Camera-type eye (tissue), 1 donor: ENCODE measurements around the gene CGRRF1. TPM values are rescaled to one million over a fixed set of nuclear protein-coding genes. Genes with fewer than 3 reads are reported as not detected.

Experiments
- total RNA-seq: library from RNA; depleted of rRNA; stranded (reverse); fragments of >200 nt; gene quantifications from one replicate; pipeline ENCODE4 v1.2.3, GENCODE V29; 2014

CGRRF1 gene, protein sequence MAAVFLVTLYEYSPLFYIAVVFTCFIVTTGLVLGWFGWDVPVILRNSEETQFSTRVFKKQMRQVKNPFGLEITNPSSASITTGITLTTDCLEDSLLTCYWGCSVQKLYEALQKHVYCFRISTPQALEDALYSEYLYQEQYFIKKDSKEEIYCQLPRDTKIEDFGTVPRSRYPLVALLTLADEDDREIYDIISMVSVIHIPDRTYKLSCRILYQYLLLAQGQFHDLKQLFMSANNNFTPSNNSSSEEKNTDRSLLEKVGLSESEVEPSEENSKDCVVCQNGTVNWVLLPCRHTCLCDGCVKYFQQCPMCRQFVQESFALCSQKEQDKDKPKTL
- total RNA-seq, result 24.9 TPM

DNA sequence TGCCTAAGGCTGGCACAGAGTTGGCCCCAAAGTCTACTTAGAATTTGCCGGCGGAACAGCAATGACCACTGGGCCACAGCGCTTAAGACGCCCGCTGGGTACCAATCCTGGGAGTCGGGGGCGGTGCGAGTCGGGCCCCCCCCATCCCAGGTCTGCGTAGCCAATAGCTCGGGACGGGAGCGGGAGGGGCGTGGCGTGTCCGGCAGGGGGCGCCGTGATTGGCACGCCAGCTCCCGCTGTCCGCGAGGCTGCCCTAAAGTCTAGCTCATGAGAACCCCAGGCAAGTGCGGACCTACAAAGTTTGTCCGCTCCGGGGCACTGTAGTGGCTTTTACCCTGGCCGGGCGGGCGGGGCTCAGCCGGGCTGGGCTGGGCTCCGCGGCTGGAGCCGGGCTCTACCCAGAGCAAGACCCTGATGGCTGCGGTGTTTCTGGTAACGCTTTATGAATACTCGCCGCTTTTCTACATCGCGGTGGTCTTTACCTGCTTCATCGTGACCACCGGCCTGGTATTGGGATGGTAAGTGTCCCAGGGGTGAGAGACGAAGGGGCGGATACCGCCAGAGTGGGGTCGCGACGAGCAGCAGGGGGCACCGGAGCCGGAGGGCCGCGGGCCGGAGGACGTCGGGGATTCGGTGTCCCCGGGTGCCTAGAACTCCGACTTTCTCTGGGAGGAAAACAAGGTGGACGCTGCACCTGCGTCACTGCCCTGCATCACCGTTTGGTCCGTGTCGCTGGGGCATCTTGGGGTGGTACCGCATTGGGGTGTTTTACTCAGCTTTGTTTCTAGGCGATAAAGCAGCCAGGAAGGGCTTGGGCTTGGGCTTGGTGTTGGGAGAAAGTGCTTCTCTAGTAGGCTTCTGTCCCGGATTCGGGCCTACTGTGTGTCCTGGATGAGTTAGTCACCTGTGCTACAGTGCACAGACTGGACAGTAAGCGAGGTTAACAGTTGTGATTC, at the start of gene CGRRF1:
Gene CGRRF1, plus strand, starts transcription at position 361 of the 956 bp plus-strand sequence. Its CDS starts 54 bp downstream, at position 415.

DNA sequence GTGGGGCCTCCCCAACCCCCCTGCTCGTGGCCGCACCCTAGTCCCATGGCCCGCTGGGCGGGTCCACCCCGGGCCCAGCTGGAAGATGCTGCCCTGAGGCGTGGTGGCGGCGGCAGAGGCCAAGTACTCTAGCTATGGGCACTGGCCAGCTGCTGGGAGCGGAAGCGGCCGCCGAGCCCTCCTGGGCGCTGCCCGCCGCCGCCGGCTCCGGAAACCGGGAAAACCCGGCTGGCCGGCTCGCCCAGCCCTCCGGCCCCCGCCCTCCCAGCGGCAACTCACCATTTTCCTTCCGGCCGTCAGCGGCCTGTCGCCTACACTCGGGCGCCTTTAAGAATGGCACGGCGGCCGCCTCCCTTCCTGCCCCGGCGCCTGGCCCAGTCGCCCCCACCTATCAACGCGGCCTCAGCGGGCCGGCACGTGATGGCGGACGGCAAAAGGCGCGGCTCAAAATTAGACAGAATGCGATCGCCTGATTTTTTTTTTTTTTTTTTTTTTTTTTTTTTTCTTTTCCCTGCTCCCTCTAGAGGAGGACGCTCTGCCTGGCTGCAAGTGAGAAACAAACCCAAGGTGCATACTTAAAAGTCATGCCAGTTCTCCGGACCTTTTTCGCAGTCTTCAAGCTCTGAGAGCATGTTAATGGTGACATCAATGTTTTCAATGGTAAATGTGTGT, 20.9 kb upstream of the CGRRF1 start, which contains the start of gene GMFB:
Gene GMFB, minus strand, starts transcription at position 335 of the 672 bp plus-strand sequence. Its CDS starts 53 bp downstream, at position 282.

GRCh38 chr14:54566410-54567223, 56.9 kb downstream of the CGRRF1 start, which contains the start of gene SAMD4A:
SAMD4A (plus strand) TSS chr14:54567128; CDS start chr14:54567917, 789 bp downstream.

Other genes starting within 250 kb of the CGRRF1 start
- 12.8 TPM for gene CDKN3, start 112.9 kb upstream of the CGRRF1 start, total RNA-seq
- 155 TPM for gene CNIH1, start 68.5 kb upstream of the CGRRF1 start, total RNA-seq
- gene GMFB, start 20.9 kb upstream of the CGRRF1 start, total RNA-seq, result 96.9 TPM
- gene SAMD4A, start 57.2 kb downstream of the CGRRF1 start, total RNA-seq, result 34.7 TPM